Measurements from ENCODE around the gene PNPT1. TPM values are rescaled to one million over a fixed set of nuclear protein-coding genes. Genes with fewer than 3 reads are reported as not detected.
"Not testable (repeated sequence)": the region's sequence is repeated elsewhere in the genome, so short reads cannot be mapped to it uniquely, and the experiment has no call there.

PNPT1 gene
- total and polyA plus RNA-seq, 2 of the 13 experiments (the other 11 are each of a cell fraction or from before 2014, with no cell fraction given), result 23.4 to 61.0 TPM

- Histone ChIP-seq H3K9ac (ENCODE audit: insufficient read depth, low read depth, low read length) (no peak overlapping the region), H4K20me1 (ENCODE audit: insufficient read depth, low read length) (no peaks in the 10 kb centered on the region), H3K4me1 (ENCODE audit: insufficient read depth, low read length) (no peaks in the 10 kb centered on the region), H2AFZ (ENCODE audit: low read length) (no peak overlapping the region), H3K4me3 (replicated peaks in 1 of 3; ENCODE audit: insufficient read depth in 1 of 3, low read depth in 2 of 3, low read length in 3 of 3) (no peak overlapping the region), H3K4me2 (ENCODE audit: low read depth, low read length) (no peak overlapping the region), H3K79me2 (ENCODE audit: insufficient read depth, low read length) (no peaks in the 10 kb centered on the region), H3K27ac (ENCODE audit: extremely low read length, insufficient read depth, low read length) (no peak overlapping the region), H3K27me3 (ENCODE audit: control insufficient read depth in 1 of 2, insufficient read depth in 2 of 2, low read length in 2 of 2) (no peaks in the 10 kb centered on the region), H3K36me3 (replicated peaks in 1 of 2; ENCODE audit: control insufficient read depth in 1 of 2, insufficient read depth in 2 of 2, low read length in 2 of 2) (no peaks in the 10 kb centered on the region), H3K9me3 (ENCODE audit: low read length) (no peaks in the 10 kb centered on the region)
- TF ChIP-seq YY1 (IDR thresholded peaks at IDR 0.05; ENCODE audit: insufficient read depth, insufficient replicate concordance, low read depth, low read length) (peak; percentile 13), RFXAP (CRISPR knock-in tag; IDR thresholded peaks at IDR 0.05; ENCODE audit: borderline replicate concordance) (no peak), SRF (IDR thresholded peaks at IDR 0.05; ENCODE audit: low read depth, low read length) (peak; percentile 81; the same call in 1 of the 2 replicates)
- FAIRE-seq (no peak), DNase-seq (ENCODE audit: low spot score) (no peak), ATAC-seq (no peak)
- 39% methylated on average over 3 of the region's 3 CpGs for WGBS (ENCODE audit: low lambda C conversion rate)
- ChIA-PET POLR2A (no interaction called here), CTCF (ENCODE audit: low intra/inter-chr PET ratio, low total read pairs) (no interaction called here)
- intact Hi-C loops (cut with micrococcal nuclease; ENCODE audit: unreplicated experiment), result no loop called here
- in situ Hi-C loops (cut with HindIII; ENCODE audit: extremely low pct_ligation_motif_present, low pct_unique_long_range_greater_than_20kb), result no loop called here
- no TSS peak for BruUV-seq (replicated peaks)
These were observed 49.4 kb upstream of the PNPT1 start for GRCh38 chr2:55742996-55743395.

- ATAC-seq; H4K20me1 ChIP-seq (ENCODE audit: insufficient read depth, low read length); H3K4me2 ChIP-seq (ENCODE audit: low read depth, low read length); FAIRE-seq; H3K4me3 ChIP-seq (replicated peaks in 1 of 3; ENCODE audit: insufficient read depth in 1 of 3, low read depth in 2 of 3, low read length in 3 of 3); POLR2A ChIA-PET; H3K27ac ChIP-seq (ENCODE audit: extremely low read length, insufficient read depth, low read length); H2AFZ ChIP-seq (ENCODE audit: low read length); intact Hi-C loops (cut with micrococcal nuclease; ENCODE audit: unreplicated experiment); H3K36me3 ChIP-seq (replicated peaks in 1 of 2; ENCODE audit: control insufficient read depth in 1 of 2, insufficient read depth in 2 of 2, low read length in 2 of 2); DNase-seq (ENCODE audit: low spot score); H3K27me3 ChIP-seq (ENCODE audit: control insufficient read depth in 1 of 2, insufficient read depth in 2 of 2, low read length in 2 of 2); in situ Hi-C loops (cut with HindIII; ENCODE audit: extremely low pct_ligation_motif_present, low pct_unique_long_range_greater_than_20kb); H3K79me2 ChIP-seq (ENCODE audit: insufficient read depth, low read length); BruUV-seq (replicated peaks); H3K9ac ChIP-seq (ENCODE audit: insufficient read depth, low read depth, low read length); H3K9me3 ChIP-seq (ENCODE audit: low read length); H3K4me1 ChIP-seq (ENCODE audit: insufficient read depth, low read length); CTCF ChIA-PET (ENCODE audit: low intra/inter-chr PET ratio, low total read pairs): not testable (repeated sequence)
- WGBS (ENCODE audit: low lambda C conversion rate), result 33% methylated on average over 5 of the region's 5 CpGs
These were observed 42.4 kb upstream of the PNPT1 start for GRCh38 chr2:55736019-55736536.
